SH-SY5Y (cell line): ENCODE measurements around the gene SRRM3.

Experiments used
- GATA2 ChIP-seq: IDR thresholded peaks from 2 replicates; pipeline ENCODE4 v1.6.1; 2011; ENCODE audit warnings: mild to moderate bottlenecking, low read depth, low read length
- GATA3 ChIP-seq: IDR thresholded peaks from 2 replicates; pipeline ENCODE4 v1.6.1; 2011; ENCODE audit warnings: low read depth, mild to moderate bottlenecking, low read length, moderate library complexity

Gene SRRM3

DNA sequence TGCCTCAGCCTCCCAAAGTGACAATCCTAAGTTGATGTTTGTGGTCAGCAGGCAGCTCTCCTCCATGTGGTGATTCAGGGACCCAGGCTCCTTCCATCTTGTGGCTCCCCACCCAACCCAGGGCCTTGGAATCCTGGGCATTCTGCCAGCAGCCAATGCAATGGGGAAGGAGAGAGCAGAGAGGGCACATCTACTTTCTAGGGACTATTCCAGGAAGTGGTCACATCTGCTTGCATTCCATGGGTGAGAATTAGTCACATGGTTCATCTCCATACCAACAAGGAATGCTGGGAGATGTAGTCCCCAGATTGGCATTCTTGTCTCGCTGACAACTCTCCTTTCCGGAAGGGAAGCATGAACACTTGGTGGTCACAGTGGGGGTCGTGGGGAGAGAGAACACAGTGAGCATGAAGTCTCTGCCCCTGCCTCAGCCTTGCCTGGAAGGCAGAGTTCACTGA is 9.9 kb upstream of the SRRM3 start:
- TF ChIP-seq GATA3 (no peak), GATA2 (no peak)

DNA sequence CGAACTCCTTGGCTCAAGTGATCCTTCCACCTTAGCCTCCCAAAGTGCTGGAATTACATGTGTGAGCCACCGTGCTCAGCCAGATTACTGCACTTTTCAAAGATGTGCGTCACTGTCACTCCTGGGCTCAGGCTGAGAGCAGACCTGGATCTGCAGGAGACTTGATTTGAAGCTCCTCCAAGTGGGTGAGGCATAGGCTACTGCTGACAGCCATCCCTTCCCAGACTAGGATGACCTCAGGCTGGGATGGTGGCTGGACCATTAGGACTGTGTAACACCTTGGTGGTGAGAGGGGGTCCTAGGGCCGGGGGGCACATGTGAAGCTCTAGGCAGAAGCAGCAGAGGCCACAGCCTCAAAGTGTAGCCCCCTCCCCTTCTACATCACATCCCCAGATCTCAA is 8.2 kb upstream of the SRRM3 start:
- TF ChIP-seq GATA3 (no peak), GATA2 (no peak)

DNA sequence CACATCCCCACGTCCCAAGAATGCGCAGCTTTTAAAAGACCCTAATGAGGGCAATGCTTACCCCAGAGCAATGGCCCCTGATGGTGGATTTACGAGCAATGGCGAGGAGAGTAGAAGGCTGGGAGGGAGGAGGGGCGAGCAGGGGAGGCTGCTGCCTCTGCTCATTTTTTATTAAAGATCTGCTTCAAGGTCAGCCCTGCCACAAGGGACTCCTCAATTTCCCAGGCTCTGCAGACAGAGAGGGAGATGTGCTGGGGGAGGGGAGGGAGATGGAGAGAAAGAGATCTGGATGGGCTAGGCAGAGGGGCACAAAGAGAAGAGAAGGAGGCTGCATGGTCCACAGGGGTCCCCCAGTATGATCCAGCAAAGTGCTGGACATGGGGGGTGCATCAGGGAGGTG is 7.8 kb upstream of the SRRM3 start:
- no peak for TF ChIP-seq GATA3
- TF ChIP-seq GATA2 = no peak

DNA sequence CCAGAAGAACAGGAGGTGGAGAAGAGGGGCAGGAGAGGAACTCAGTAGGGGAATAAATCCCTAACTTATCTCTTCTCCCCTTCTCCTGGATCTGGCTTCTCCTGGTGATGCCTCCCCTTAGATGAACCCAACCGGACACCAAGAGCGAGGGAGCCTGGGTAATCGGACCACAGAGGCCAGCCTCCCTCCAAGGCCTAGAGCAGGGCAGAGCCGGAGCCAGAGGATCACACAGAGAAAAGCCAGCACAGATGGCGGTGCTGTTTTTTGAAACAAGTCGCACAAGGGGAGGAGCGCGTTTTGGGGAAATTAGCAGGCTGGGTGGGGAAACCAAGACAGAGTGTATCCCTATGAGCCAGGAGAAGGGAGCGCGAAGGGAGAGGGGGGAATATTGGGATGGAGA is 4.9 kb upstream of the SRRM3 start:
- TF ChIP-seq GATA3 (no peak), GATA2 (no peak)

- TF ChIP-seq GATA2 (no peak), GATA3 (no peak)
These were observed 3.5 kb upstream of the SRRM3 start for GRCh38 chr7:76198202-76198601.

- TF ChIP-seq GATA3 (no peak), GATA2 (no peak)
These were observed 952 bp downstream of the SRRM3 start for GRCh38 chr7:76202666-76203030.

GRCh38 chr7:76204147-76204546 is 2.5 kb downstream of the SRRM3 start:
- TF ChIP-seq GATA3 = no peak
- no peak for TF ChIP-seq GATA2

DNA sequence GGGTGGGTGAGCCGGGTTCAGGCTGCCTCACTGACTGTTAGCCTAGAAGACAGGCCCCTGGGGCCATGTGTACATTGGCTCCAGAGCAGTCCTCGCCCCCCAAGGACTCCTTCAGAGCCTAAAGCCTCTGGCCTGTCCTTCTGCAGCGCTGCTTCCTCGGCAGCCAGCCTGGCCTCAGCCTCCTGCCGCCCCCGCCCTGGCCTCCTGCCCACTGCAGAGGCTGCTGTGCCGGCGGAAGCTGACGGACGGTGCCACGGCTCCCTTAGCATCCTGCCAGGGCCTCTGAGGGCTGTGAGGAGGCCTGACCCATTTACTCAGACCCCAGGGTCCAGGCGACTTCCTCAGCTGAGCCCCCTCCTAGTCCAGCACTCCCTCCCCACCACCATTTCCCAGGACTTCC is 4.9 kb downstream of the SRRM3 start:
- TF ChIP-seq GATA3 = no peak
- no peak for TF ChIP-seq GATA2

DNA sequence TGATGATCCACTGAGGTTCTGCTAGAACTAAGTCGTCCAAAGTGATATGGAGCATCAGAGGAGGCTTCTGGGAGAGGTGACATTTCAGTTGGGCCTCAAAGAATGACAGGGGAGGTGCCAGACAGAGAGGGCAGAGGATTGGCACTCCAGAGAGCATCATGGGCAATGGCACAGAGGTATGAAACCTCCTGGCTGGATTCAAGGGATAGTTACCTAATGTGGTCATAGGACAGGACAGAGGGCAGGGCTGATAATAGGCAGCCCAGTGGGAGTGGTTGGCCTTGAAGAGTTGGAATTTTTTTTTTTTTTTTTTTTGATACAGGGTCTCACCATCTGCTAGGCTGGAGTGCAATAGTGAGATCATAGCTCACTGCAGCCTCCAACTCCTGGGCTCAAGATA is 7.6 kb downstream of the SRRM3 start:
- TF ChIP-seq GATA2 (no peak), GATA3 (no peak)

- no peak for TF ChIP-seq GATA3
- no peak for TF ChIP-seq GATA2
These were observed 9.5 kb downstream of the SRRM3 start for GRCh38 chr7:76211216-76211615.

- no peak for TF ChIP-seq GATA3
- TF ChIP-seq GATA2 = no peak
These were observed 14.8 kb downstream of the SRRM3 start for GRCh38 chr7:76216381-76217082.

DNA sequence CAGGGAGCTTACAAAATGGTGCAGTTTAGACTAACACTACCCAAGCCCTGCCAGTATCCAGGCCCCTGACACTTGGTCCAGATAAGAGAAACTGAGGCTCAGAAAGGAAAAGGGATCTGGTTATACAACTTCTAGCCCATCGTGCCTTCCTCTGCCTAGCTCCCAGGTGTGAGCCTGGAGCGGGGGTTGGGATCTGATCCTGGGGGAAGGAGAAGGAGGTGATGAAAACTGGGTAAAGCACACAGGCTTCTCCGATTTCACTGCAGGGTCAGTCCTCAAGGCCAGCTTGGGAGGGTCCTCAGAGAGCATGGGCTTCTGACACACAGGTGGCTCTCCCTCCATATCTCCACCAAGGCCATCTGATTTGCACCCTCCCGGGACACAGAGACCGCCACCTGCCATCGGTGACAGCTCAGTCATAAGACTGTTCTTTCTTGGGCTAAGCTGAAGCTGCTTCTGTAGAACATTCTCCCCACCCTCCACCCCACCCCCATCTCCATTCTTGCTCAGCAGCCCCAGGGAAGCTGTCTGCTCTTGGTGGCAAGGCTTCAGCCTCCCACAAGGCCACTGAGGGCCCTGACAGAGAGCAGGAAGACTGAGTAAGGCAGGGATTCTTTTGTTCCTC is 16.4 kb downstream of the SRRM3 start:
- TF ChIP-seq GATA2 (no peak), GATA3 (no peak)

DNA sequence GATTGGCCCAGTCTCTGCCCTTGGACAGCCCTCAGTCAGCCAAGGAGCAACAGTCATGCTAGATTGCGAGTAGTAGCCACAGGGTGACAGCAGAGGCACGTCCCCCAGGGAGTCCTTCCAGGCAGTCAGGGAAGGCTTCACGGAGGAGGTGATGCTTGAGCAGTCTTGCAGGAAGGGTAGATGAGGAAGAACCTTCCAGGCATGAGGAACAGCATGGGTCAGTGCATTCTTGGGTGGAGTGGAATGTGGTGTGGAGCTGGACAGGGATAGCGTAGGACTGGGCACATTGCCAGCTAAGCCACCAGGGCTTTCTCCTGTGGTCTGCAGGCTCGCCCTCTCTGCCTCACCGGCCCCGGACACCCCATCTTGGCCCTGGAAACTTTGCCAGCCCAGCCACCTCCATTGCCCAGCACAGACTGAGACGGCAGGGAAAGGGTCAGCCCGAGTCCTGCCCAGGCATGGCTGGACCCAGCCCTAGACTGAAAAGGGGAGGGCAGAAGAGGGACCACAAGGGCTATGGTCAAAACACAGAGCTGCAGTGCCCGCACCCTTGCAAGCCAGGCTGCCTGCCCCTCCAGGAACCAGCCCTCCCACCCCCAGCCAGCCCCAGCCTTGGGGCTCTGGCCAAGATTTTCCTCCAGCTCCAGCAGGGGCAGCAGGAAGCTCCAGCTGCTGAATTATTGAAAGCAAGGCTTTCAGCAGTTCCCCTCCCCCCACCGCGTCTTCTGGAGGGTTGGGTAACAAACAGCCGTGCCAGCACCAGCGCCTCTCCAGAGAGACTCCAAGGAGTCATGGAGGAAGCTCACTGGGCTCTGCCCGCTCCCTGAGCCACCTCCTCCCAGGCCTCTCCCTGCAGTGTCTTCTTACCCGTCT is 18.7 kb downstream of the SRRM3 start:
- TF ChIP-seq GATA2 (no peak), GATA3 (no peak)

GRCh38 chr7:76222333-76222732 is 20.6 kb downstream of the SRRM3 start:
- no peak for TF ChIP-seq GATA3
- TF ChIP-seq GATA2 = no peak
